ENCODE data around the gene PODN.

The PODN gene

DNA sequence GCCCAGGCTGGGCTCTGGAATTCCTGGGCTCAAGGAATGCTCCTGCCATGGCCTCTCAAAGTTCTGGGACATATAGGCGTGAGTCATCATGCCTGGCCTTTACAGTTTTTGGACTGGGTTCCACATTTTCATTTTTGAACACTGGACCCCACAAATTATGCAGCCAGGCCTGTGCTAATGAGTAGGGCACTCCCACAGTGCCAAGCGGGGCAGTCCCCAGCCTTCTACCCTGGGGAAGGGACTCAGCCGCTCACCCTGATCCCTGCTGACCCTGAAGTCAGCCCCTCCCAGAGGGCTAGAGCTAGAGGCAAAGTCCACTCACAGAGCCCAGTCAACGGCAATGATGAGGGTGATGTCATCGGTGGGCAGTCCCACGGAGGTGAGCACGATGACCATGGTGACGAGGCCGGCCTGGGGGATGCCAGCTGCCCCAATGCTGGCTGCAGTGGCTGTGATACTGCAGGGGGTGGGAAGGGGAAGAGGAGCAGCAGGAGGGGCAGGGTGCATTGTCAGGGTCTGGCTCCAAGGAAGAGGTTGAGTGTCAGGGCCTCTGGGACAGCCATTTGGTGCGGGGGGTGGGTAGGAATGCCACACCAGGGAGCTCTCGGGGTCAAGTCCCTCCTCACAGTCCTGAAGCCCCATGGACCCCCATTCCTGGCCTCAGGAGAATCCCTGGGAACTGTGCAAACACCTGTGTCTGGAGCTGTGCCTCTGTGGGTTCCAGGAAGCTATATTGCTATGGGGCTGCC, 27.6 kb downstream of the PODN start:
- no peak overlapping the region for H3K4me3 ChIP-seq (ENCODE audit: low read depth, low read length)
- TF ChIP-seq, protein P1, sequence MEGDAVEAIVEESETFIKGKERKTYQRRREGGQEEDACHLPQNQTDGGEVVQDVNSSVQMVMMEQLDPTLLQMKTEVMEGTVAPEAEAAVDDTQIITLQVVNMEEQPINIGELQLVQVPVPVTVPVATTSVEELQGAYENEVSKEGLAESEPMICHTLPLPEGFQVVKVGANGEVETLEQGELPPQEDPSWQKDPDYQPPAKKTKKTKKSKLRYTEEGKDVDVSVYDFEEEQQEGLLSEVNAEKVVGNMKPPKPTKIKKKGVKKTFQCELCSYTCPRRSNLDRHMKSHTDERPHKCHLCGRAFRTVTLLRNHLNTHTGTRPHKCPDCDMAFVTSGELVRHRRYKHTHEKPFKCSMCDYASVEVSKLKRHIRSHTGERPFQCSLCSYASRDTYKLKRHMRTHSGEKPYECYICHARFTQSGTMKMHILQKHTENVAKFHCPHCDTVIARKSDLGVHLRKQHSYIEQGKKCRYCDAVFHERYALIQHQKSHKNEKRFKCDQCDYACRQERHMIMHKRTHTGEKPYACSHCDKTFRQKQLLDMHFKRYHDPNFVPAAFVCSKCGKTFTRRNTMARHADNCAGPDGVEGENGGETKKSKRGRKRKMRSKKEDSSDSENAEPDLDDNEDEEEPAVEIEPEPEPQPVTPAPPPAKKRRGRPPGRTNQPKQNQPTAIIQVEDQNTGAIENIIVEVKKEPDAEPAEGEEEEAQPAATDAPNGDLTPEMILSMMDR (IDR thresholded peaks at IDR 0.05; ENCODE audit: low read depth, low read length): no peak

DNA sequence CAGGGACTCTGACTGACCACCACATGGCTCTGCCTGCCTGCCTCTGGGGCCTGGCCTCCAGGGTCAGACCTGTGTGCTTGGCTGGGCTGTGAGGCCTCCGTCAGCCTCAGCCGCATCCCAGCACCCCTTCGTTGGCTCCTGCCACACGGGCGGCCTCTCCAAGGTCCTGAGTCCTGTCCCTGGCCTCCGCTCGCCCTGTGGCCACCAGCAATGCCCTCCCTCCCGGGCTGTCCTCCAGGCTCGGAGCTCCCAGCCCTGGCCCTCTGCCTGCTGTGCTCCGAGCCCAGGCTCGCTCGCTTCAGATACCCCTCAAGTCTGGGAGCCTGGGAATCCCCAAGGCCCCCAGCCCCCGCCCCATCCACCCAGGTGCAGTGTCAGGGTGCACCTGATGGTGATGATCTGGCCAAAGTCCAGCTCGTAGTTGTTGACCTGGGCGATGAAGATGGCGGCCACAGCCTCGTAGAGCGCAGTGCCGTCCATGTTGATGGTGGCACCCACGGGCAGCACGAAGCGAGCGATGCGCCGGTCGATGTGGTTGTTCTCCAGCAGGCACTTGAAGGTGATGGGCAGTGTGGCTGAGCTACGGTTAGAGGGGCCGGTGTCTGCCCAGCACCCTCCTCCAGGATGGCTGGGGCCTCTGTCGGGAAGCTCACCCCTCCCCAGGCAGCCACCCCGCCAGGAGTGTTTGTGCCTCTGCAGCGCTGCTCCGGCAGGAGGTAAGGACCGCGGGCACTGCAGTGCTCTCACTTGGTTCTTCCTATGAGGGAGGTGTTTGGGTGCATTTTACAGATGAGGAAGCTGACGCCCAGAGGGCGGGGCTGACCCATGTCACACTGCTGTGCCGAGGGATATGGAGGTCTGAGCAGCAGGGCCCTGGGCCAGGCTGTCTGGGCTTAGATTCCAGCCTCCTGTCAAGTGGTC, 28.5 kb downstream of the PODN start:
- TF ChIP-seq, protein P1 (IDR thresholded peaks at IDR 0.05; ENCODE audit: low read depth, low read length): no peak
- H3K4me3 ChIP-seq (ENCODE audit: low read depth, low read length): no peak overlapping the region

DNA sequence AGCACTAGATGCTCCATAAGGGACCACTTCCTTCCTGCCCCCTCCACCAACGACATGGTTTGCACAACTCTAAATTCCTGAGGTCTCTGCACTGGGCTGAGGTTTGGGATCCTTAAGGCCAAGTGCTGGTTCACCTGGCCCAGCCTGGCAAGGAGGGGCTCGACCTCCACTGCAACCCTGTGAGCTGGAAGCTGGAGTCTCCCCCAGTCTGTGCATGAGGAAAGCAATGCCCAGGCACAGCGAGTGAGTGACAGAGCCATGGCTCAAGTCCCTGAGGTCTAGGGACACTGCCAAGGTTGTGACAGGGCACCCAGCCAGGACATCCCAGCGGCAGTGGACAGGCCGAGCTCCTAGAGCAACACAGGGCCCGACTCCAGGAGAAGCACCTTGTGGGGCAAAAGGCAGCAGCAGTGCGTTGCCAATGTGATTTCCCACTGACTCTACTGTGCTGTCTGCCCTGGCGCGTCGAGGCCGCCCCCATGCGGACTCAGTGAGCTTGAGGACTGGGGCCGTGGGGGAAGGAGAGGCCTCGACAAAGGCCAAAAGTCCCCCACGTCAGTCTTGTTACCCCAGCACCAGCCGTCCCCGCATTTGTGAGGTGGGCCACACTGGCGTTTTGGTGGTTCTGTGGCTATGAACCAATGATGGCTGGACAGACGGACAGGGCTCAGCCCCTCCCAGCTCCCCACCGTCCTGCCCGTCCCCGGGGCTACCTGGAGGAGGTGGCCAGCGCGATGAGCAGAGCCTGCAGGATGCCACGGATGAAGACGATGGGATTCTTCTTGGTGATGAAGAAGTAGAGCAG, 30.0 kb downstream of the PODN start:
- TF ChIP-seq, protein P1 (IDR thresholded peaks at IDR 0.05; ENCODE audit: low read depth, low read length): no peak
- no peak overlapping the region for H3K4me3 ChIP-seq (ENCODE audit: low read depth, low read length)

DNA sequence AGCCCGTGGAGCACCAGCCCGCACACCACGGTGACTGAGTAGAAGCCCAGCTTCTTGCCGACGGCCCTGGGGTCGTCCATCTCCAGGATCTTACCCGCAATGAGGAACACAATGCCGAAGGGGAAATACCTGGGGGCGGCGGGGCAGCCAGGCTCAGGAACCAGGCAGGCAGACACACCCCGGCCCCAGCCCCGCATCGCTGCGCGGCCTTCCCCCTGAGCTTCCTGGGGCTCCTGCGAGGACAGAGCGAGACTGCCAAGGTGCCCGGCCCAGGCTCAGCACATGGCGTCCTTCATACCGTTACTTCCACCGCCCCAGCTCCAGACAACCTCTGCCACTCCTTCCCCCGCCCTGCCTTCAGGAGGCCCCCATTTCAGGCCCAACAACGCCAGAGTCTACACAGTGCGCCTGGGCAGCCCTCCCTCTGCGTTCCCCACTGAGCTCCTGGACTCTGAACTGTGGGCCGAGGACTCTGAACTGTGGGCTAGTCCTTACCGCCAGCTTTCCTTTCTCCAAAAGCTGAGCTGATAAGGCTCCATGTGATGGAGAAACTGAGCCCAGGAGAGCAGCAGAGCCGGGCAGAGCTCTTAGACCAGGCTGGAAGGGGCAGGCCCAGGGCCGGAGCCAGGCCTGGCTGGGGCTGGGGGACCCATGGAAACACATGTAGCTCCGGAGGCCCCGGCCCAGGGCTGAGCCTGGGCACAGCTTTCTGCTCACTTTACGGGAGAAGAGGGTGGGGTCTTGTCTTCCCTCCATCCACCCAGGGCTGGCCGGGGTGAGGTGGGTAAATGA, 30.8 kb downstream of the PODN start:
- TF ChIP-seq, protein P1 (IDR thresholded peaks at IDR 0.05; ENCODE audit: low read depth, low read length): no peak
- H3K4me3 ChIP-seq (ENCODE audit: low read depth, low read length): no peak overlapping the region

DNA sequence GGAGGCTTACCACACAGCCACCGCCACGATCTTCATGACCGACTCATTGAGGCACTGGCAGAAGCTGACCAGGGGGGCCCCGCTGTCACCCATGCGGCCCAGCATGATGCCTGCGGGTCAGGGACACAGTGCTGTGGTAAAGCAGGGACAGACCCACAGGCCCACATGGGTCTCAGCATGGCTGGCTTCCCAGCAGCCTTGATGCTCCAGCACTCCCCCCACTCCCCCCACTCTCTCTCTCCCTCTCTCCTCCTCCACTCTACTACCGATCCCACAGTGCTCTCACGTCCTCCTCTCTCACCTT, 31.4 kb downstream of the PODN start:
- H3K4me3 ChIP-seq (ENCODE audit: low read depth, low read length): no peak overlapping the region
- TF ChIP-seq, protein P1 (IDR thresholded peaks at IDR 0.05; ENCODE audit: low read depth, low read length): no peak

DNA sequence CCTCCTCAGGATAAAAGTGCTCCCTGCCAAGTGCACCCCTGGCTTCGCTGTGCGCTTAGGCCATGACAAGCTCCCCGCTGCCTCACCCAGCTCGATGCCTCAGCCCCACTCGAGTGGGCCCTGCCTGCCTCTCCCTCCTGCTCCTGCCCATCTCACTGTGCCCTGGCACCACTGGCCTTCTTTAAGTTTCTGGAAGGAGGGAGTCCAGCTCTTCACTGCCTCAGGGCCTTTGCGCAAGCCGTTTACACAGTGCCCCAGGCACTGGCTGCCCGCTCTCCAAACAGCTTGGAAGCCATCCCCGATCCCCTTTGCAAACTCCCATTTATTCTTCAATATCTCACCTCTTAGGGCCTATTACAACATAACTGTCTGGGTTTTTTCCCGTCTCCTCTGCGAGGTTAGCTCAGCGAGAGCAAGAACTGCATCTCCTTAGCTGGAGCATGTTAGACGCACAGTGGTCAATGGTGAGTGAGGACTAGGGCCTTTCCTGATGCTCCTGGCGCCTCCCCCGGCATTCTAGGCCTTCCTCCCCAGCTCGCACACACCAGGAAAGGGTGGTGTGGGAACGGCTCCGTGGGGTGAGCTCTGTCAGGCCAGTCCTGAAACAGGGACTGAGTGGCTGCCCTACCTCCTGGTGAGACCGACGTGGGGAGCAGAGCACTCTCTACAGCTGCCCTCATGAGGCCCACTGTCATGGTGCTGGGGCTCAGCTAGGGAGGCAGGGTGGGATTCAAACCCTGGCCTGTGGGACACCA, 31.9 kb downstream of the PODN start:
- no peak overlapping the region for H3K4me3 ChIP-seq (ENCODE audit: low read depth, low read length)

More for the DNA sequence above, 31.9 kb downstream of the PODN start:
- TF ChIP-seq, protein P1 (IDR thresholded peaks at IDR 0.05; ENCODE audit: low read depth, low read length): no peak

Data from WI38 (cell line).